Suprapubic skin (tissue), 4 donors: ENCODE data around the gene ZBTB3.

Experiments used
- CTCF ChIP-seq, 2 donors: fragments of 200-600 bp in 1 of 2; fragments of 450-650 bp in 1 of 2; sonication (generic) in 1 of 2; IDR thresholded peaks; one replicate each; pipeline ENCODE4 v1.5.1; 2016 to 2019; ENCODE audit warnings: antibody characterized with exemption in 2 of 2, mild to moderate bottlenecking in 1 of 2, moderate library complexity in 1 of 2
- POLR2A ChIP-seq, 2 donors: fragments of 450-650 bp; IDR thresholded peaks; one replicate each; pipeline ENCODE4 v1.6.1; 2017; ENCODE audit warnings: antibody characterized with exemption in 2 of 2, mild to moderate bottlenecking in 2 of 2, moderate library complexity in 2 of 2
- POLR2AphosphoS5 ChIP-seq, 3 donors: sonication (generic); formaldehyde crosslinking; IDR thresholded peaks; one replicate each; pipeline ENCODE4 v1.6.1; 2017; ENCODE audit warnings: antibody characterized with exemption in 3 of 3

DNA sequence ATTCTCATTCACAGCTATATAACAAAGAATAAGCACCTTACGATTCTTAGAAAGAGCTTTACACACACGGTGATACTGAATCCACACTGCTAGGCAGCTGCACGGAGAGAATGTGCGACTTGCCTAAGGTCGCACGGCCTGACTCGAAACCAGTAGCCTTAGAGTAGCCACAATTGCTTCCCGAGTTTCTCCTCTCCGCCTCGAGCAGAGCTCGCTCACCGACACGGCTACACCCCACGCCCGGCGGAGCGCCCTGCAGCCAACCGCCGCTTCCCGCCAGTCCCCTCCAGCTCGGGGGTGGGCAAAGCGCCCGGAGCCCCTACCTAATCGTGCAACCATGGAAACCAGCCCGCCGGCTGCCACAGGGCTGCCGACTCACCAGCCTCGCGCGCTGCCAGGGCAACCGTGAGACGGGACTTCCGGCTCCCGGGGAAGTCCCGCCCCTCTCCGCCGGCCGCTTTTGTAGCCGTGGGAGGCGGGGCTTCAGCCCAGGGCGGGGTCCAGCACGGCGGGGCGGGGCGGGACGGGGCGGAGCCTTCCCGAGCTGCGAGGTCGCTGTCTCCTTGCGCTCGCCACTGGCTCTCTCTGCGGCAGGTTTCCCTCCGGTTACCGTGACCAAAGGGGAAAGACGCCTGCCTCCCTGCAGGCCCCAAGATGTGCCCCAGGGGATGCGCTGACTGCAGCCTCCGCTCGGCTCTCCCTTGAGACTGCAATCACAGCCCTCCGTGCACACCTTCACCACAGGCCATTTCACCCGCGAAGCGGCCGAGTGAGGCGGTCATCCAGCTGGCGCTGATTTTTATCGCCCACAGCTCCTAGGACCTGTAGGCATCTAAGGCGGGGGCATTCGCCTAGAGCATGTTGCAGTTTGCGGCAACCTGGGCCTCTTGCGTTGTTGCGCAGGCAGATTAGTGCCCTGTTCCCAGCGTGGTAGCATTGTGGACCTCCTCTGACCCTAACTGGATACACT, 47.8 kb downstream of the ZBTB3 start:
- no peak for TF ChIP-seq CTCF (IDR thresholded peaks at IDR 0.05)
- TF ChIP-seq POLR2A (IDR thresholded peaks at IDR 0.05), result peak in 1 of 2 donors; percentile 12
- peak; percentile 22 to 82 (median 39) for TF ChIP-seq POLR2AphosphoS5 (IDR thresholded peaks at IDR 0.05)
